ENCODE measurements around the gene CARMIL1.

CARMIL1 gene

DNA sequence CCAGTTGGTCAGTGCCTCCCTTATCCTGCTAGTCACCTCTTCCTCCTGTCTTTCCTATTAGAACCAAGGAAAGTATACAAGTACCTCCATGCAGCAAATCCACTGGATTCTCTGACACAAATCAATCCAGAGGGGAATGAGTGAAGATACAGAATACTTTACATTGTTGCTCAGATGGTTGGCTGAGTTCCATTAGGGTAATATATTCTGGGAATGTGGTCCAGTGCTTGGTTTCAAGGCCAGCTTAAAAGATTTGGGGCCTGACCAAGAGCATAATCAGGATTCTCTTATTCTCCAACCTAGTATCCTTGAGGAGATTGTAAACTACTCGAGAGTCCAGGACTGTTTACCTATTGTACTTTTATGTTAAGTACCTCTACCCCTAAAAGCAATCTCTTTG is 23.0 kb downstream of the CARMIL1 start:
- FAIRE-seq (no peak), DNase-seq (ENCODE audit: insufficient read length, low spot score) (no peak)
- TF ChIP-seq TAF1 (IDR thresholded peaks at IDR 0.05; ENCODE audit: low read depth, low read length) (no peak), POLR2AphosphoS5 (IDR thresholded peaks at IDR 0.05; ENCODE audit: low read depth, low read length) (no peak), POU2F2 (IDR thresholded peaks at IDR 0.05; ENCODE audit: low read depth, low read length) (no peak), SPI1 (IDR thresholded peaks at IDR 0.05; ENCODE audit: low read depth, low read length) (no peak), POLR2A (IDR thresholded peaks at IDR 0.05; ENCODE audit: low read depth, low read length) (no peak), PAX5 (IDR thresholded peaks at IDR 0.05; ENCODE audit: insufficient read depth, low read length, severe bottlenecking) (no peak)

DNA sequence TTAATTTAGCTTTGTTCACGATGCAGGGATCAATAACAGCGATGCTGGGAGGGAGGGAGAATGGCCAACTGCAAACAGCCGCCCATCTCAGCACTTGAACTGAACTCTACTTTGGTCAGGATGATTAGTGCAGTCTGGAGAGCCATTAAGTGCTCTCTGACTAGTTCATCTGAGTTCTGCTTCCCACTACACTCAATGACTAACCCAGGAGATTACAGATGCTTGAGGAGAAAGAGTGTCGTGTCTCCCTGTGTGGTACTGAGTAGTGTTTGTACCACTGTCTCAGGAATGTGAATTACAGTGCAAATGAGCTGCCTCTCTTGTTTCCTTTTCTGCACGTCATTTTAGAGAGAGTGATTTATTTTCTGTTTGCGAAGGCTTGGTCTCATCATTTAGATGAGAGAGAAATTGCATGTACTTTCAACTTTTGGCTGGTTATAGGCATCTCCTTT is 23.5 kb downstream of the CARMIL1 start:
- TF ChIP-seq POLR2A (IDR thresholded peaks at IDR 0.05; ENCODE audit: low read depth, low read length) (no peak), PAX5 (IDR thresholded peaks at IDR 0.05; ENCODE audit: insufficient read depth, low read length, severe bottlenecking) (no peak), SPI1 (IDR thresholded peaks at IDR 0.05; ENCODE audit: low read depth, low read length) (no peak), POU2F2 (IDR thresholded peaks at IDR 0.05; ENCODE audit: low read depth, low read length) (no peak), TAF1 (IDR thresholded peaks at IDR 0.05; ENCODE audit: low read depth, low read length) (no peak), POLR2AphosphoS5 (IDR thresholded peaks at IDR 0.05; ENCODE audit: low read depth, low read length) (no peak)
- no peak for FAIRE-seq
- no peak for DNase-seq (ENCODE audit: insufficient read length, low spot score)

DNA sequence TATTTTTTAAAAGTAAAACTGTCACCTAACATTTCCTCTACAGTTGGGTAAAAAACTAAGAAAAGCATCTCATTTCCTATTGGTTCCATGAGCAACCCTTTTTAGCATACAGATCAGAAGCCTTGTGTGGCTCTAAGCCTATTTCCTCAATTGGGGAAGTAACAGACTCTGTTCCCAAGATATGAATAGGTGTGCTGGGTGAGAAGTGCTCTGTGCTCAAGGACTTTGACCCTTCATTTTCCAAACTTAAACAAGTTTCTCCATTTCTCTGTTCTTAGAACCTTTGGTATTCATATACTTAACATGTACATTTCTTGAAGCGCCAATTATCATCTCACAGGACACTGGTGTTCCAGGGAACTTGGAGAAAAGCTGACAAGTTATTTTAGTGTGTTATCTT is 24.1 kb downstream of the CARMIL1 start:
- no peak for FAIRE-seq
- TF ChIP-seq POLR2A (IDR thresholded peaks at IDR 0.05; ENCODE audit: low read depth, low read length): no peak
- no peak for TF ChIP-seq TAF1 (IDR thresholded peaks at IDR 0.05; ENCODE audit: low read depth, low read length)
- TF ChIP-seq POLR2AphosphoS5 (IDR thresholded peaks at IDR 0.05; ENCODE audit: low read depth, low read length): no peak
- TF ChIP-seq SPI1 (IDR thresholded peaks at IDR 0.05; ENCODE audit: low read depth, low read length): no peak
- TF ChIP-seq POU2F2 (IDR thresholded peaks at IDR 0.05; ENCODE audit: low read depth, low read length): no peak
- no peak for TF ChIP-seq PAX5 (IDR thresholded peaks at IDR 0.05; ENCODE audit: insufficient read depth, low read length, severe bottlenecking)
- no peak for DNase-seq (ENCODE audit: insufficient read length, low spot score)

DNA sequence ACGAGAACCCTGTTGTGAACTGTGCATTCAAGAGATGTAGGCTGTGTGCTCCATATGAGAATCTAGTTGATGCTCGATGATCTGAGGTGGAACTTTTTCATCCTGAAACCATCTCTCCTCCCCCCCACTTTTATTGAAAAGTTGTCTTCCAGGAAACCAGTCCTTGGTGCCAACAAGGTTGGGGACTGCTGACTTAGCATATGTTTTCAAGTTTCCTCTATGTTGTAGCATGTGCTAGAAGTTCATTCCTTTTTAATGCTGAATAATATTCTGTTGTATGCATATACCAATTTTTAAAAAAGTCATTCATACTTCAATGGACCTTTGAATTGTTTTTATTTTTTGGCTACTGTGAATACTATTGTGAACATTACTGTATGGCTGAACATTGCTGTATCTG is 27.2 kb downstream of the CARMIL1 start:
- no peak for DNase-seq (ENCODE audit: insufficient read length, low spot score)
- no peak for FAIRE-seq
- TF ChIP-seq SPI1 (IDR thresholded peaks at IDR 0.05; ENCODE audit: low read depth, low read length) (no peak), TAF1 (IDR thresholded peaks at IDR 0.05; ENCODE audit: low read depth, low read length) (no peak), PAX5 (IDR thresholded peaks at IDR 0.05; ENCODE audit: insufficient read depth, low read length, severe bottlenecking) (no peak), POLR2A (IDR thresholded peaks at IDR 0.05; ENCODE audit: low read depth, low read length) (no peak), POLR2AphosphoS5 (IDR thresholded peaks at IDR 0.05; ENCODE audit: low read depth, low read length) (no peak), POU2F2 (IDR thresholded peaks at IDR 0.05; ENCODE audit: low read depth, low read length) (no peak)

DNA sequence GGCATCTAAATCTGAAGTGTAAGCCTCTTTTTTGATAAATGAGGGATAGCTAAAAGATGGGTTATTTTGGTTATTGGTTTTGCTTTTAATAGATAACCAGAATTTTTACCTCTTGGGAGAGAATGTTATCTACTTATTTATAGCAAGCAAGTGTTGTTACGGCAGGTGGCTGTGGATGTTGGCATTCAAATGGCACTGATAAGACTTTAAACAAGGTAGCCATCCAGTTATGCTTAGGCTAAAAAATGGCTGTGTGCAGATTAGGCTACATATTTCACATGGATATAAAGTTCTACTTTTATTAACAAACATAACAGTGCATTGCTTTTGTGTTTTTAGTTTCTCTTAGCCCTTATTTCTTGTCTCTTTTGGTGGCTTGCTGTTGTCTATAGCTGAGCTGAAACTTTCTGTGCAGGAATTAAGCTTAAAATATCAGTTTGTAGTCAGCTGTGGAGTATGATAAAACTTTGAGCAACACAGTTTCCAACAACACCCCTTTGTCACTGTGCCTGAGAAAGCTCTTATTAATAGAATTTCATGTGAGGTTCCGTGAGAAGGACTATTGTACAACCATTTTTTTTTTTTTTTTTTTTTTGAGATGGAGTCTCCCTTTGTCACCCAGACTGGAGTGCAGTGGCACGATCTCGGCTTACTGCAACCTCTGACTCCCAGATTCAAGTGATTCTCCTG is 28.8 kb downstream of the CARMIL1 start:
- no peak for TF ChIP-seq POU2F2 (IDR thresholded peaks at IDR 0.05; ENCODE audit: low read depth, low read length)
- no peak for TF ChIP-seq POLR2A (IDR thresholded peaks at IDR 0.05; ENCODE audit: low read depth, low read length)
- no peak for TF ChIP-seq SPI1 (IDR thresholded peaks at IDR 0.05; ENCODE audit: low read depth, low read length)
- TF ChIP-seq POLR2AphosphoS5 (IDR thresholded peaks at IDR 0.05; ENCODE audit: low read depth, low read length): no peak
- no peak for TF ChIP-seq TAF1 (IDR thresholded peaks at IDR 0.05; ENCODE audit: low read depth, low read length)
- TF ChIP-seq PAX5 (IDR thresholded peaks at IDR 0.05; ENCODE audit: insufficient read depth, low read length, severe bottlenecking): no peak
- DNase-seq (ENCODE audit: insufficient read length, low spot score): no peak
- FAIRE-seq: no peak

DNA sequence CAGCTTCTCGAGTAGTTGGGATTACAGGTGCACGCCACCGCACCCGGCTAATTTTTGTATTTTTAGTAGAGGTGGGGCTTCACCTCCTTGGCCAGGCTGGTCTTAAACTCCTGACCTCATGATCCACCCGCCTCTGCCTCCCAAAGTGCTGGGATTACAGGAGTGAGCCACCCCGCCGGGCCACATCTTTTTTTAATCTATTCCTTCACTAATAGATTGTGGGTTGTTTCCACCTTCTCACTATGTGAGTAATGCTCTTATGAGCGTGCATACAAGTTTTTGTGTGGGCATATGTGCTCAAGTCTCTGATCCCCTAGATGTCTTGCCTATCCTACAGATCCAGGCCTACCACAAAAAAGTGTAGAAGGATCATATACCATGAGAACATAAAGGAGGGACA is 30.7 kb downstream of the CARMIL1 start:
- TF ChIP-seq TAF1 (IDR thresholded peaks at IDR 0.05; ENCODE audit: low read depth, low read length) (no peak), POLR2A (IDR thresholded peaks at IDR 0.05; ENCODE audit: low read depth, low read length) (no peak), PAX5 (IDR thresholded peaks at IDR 0.05; ENCODE audit: insufficient read depth, low read length, severe bottlenecking) (no peak), POU2F2 (IDR thresholded peaks at IDR 0.05; ENCODE audit: low read depth, low read length) (no peak), POLR2AphosphoS5 (IDR thresholded peaks at IDR 0.05; ENCODE audit: low read depth, low read length) (no peak), SPI1 (IDR thresholded peaks at IDR 0.05; ENCODE audit: low read depth, low read length) (no peak)
- DNase-seq (ENCODE audit: insufficient read length, low spot score) (no peak), FAIRE-seq (no peak)

DNA sequence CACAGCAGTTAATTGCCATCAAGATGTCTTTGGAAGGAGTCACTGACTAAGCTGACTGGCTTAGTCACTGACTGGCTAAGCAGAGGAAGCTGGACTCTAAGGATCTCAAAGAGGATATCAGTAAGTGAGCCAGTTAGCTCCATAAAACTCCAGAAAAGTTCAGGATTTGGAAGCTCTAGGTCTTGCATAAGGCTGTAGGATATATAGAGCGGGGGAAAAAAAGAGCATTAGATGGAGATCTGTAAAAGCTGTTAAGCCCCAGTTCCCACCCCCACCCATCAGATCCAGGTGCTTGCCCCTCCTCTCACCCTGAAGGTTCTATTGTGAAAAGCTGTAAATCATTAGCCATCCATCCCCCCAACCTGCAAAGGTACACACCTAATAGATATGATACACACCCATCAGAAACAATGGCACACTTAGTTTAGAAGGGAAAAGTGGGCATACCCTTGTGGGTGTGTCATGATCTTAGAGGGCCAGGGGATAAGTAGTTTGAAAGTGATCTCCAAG is 32.2 kb downstream of the CARMIL1 start:
- no peak for TF ChIP-seq TAF1 (IDR thresholded peaks at IDR 0.05; ENCODE audit: low read depth, low read length)
- FAIRE-seq (no peak), DNase-seq (ENCODE audit: insufficient read length, low spot score) (no peak)

DNA sequence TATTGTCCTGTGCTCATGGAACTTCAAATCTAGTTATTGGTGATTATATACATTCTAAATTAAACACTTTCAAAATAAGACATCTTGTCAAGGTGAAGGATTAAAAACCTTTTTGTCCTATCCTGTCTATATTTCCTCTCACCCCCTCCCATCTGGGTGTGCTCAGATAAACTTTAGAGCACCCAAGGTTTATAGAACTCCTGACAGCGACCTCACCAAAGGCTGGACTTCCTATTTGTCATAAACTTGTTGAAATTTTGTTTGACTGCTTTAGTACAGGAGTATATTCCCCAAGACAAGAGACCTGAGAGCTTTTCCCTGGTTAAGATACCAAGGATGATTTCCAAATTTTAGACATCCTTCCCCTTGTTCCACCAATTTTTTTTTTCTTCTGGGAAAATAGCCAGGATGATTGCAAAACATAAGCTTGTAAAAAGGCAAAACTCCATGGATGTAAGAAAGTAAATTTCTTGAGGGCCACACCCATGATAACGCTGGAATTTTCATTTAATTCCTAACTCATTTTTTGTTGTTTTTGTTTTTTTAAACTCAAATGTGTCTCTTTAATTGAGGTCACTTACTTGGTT is 33.0 kb downstream of the CARMIL1 start:
- DNase-seq (ENCODE audit: insufficient read length, low spot score) (no peak), FAIRE-seq (no peak)
- TF ChIP-seq POU2F2 (IDR thresholded peaks at IDR 0.05; ENCODE audit: low read depth, low read length) (no peak), SPI1 (IDR thresholded peaks at IDR 0.05; ENCODE audit: low read depth, low read length) (no peak)

DNA sequence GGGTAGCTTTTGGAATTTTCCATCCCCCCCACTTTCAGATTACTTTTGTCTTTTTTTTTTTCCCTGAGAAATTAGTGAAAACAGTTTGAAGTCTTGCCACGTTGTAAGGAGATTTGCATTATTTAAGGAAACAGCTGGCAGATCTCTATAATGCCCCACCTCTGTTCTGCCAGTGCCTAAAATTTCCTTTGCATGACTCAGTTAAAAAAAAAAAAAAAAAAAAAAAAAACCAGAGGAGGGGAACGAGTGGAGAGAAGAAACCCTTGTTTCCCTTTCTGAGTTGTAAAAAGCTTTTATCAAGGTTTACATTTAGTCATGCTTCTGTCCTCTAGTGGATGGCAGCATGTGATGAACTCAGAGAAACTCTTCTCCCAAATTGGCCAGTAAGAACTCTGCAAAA is 33.5 kb downstream of the CARMIL1 start:
- no peak for TF ChIP-seq SPI1 (IDR thresholded peaks at IDR 0.05; ENCODE audit: low read depth, low read length)
- no peak for TF ChIP-seq PAX5 (IDR thresholded peaks at IDR 0.05; ENCODE audit: insufficient read depth, low read length, severe bottlenecking)
- TF ChIP-seq POLR2AphosphoS5 (IDR thresholded peaks at IDR 0.05; ENCODE audit: low read depth, low read length): no peak
- no peak for TF ChIP-seq TAF1 (IDR thresholded peaks at IDR 0.05; ENCODE audit: low read depth, low read length)
- TF ChIP-seq POLR2A (IDR thresholded peaks at IDR 0.05; ENCODE audit: low read depth, low read length): no peak
- no peak for TF ChIP-seq POU2F2 (IDR thresholded peaks at IDR 0.05; ENCODE audit: low read depth, low read length)
- FAIRE-seq (no peak), DNase-seq (ENCODE audit: insufficient read length, low spot score) (no peak)
